A549 treated with DMSO at 1 μM for 4 hours (cell line): ENCODE results near the gene ENDOU. TPM values are rescaled to one million over a fixed set of nuclear protein-coding genes. Genes with fewer than 3 reads are reported as not detected.

Experiments
- total RNA-seq: library from RNA; stranded (reverse); fragments of 200-300 nt; extraction: Qiagen RNA extraction; gene quantifications from 5 replicates; pipeline ENCODE4 v1.2.3, GENCODE V29; 2022; ENCODE audit warnings: low read depth

Gene ENDOU
- not detected in 5 replicates for total RNA-seq

GRCh38 chr12:47725091-47725772 lies at the start of gene ENDOU:
ENDOU (minus strand) TSS chr12:47725490; CDS start chr12:47725413, 77 bp downstream.

GRCh38 chr12:47773062-47773857 lies 48.0 kb upstream of the ENDOU start, which contains the start of gene SLC48A1:
SLC48A1 (plus strand) TSS chr12:47773238; CDS start chr12:47773305, 67 bp downstream.

GRCh38 chr12:47758834-47759690 lies 33.8 kb upstream of the ENDOU start, which contains the start of gene RAPGEF3:
RAPGEF3 (minus strand) TSS chr12:47758880; CDS start chr12:47758556, 324 bp downstream.

GRCh38 chr12:47705566-47706425 lies 19.5 kb downstream of the ENDOU start, which contains the start of gene RPAP3:
RPAP3 (minus strand) TSS chr12:47706030; CDS start chr12:47702840, 3,190 bp downstream.

Other genes with a start within 250 kb of the ENDOU start
- 39.9 to 54.2 TPM (median 47.8 TPM) in 5 replicates for gene RPAP3, start 19.5 kb downstream of the ENDOU start, total RNA-seq
- gene RAPGEF3, start 33.4 kb upstream of the ENDOU start, total RNA-seq = 0.43 to 1.2 TPM (median 0.80 TPM) in 5 replicates
- 23.0 to 34.5 TPM (median 30.0 TPM) in 5 replicates for gene SLC48A1, start 47.7 kb upstream of the ENDOU start, total RNA-seq
- 40.7 to 51.6 TPM (median 46.7 TPM) in 5 replicates for gene HDAC7, start 94.4 kb upstream of the ENDOU start, total RNA-seq
- gene VDR, start 179.5 kb upstream of the ENDOU start, total RNA-seq = 3.5 to 4.6 TPM (median 3.7 TPM) in 5 replicates
- 119 to 129 TPM (median 126 TPM) in 5 replicates for gene TMEM106C, start 238.1 kb upstream of the ENDOU start, total RNA-seq